NT2/D1 (cell line): ENCODE results near the gene FSHR.

Experiments
- SUZ12 ChIP-seq: IDR thresholded peaks from 2 replicates; pipeline ENCODE4 v1.6.1; 2011; ENCODE audit not compliant: insufficient read length, insufficient read depth; ENCODE audit errors: extremely low read depth
- YY1 ChIP-seq: IDR thresholded peaks from 2 replicates; pipeline ENCODE4 v1.6.1; 2011; ENCODE audit not compliant: insufficient read length, insufficient read depth
- ZNF274 ChIP-seq: IDR thresholded peaks from 2 replicates; pipeline ENCODE4 v1.6.1; 2011; ENCODE audit warnings: mild to moderate bottlenecking, low read depth, low read length

DNA sequence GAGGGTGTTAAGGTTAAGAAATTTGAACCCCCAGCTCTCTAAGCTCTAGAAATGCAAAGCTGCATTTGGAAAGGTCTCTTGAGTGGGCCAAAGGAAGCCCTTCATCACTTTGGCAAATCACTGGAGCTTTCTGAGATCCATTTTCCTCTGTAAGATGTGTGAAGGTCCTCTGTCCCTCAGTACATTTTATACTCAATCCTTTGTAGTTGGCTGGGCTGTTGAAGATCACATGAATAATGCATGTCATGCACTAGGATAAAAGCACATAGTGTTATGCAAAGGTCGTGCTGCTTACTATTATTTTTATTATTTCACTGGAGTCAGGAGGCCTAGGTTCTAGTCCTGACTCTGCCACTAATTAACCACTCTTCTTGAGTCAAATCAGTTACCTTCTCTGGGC is 124.9 kb downstream of the FSHR start:
- TF ChIP-seq YY1 (no peak), SUZ12 (no peak), ZNF274 (no peak)
